Stomach (tissue), 4 donors: Measurements from ENCODE around the gene EXOC4.

Experiments used
- CTCF ChIP-seq, 7 experiments: fragments of 450-650 bp in 4 of 7; fragments of 200-600 bp in 3 of 7; sonication (generic) in 3 of 7; IDR thresholded peaks; one replicate each; pipeline ENCODE4 v1.5.1; 2016 to 2019; ENCODE audit warnings: antibody characterized with exemption in 7 of 7, control low read depth in 2 of 7, mild to moderate bottlenecking in 1 of 7
- EP300 ChIP-seq: sonication (generic); formaldehyde crosslinking; IDR thresholded peaks from one replicate; pipeline ENCODE4 v1.6.1; 2017; ENCODE audit warnings: antibody characterized with exemption

GRCh38 chr7:133795068-133795665 lies 542.3 kb downstream of the EXOC4 start:
- no peak for TF ChIP-seq CTCF (IDR thresholded peaks at IDR 0.05)
- TF ChIP-seq EP300, result no peak
